Adrenal gland (tissue), 12 donors: ENCODE results near the gene PRICKLE4. TPM values are rescaled to one million over a fixed set of nuclear protein-coding genes. Genes with fewer than 3 reads are reported as not detected.

Source experiments
- DNase-seq, 7 donors: peaks; one replicate each; pipeline ENCODE4 v3.0.0-alpha.2; 2019 to 2020
- H3K27ac ChIP-seq, 5 donors: fragments of 200-600 bp; sonication (generic) in 4 of 5; 1 replicate in 3 of 5; 2 replicates in 2 of 5; pipeline versions ENCODE4 v1.5.1 to v1.8.0; 2016 to 2020; ENCODE audit warnings: mild to moderate bottlenecking in 1 of 5
- H3K27me3 ChIP-seq: fragments of 200-600 bp; 2 replicates; pipeline ENCODE4 v1.8.0; 2021
- H3K36me3 ChIP-seq, 2 donors: fragments of 200-600 bp; replicated peaks in 1 of 2; 1 replicate in 1 of 2; 2 replicates in 1 of 2; pipeline versions ENCODE4 v1.5.1 to v1.8.0; 2018 to 2022
- H3K4me1 ChIP-seq, 2 donors: fragments of 200-600 bp; replicated peaks in 1 of 2; 1 replicate in 1 of 2; 2 replicates in 1 of 2; pipeline versions ENCODE4 v1.5.1 to v1.8.0; 2018 to 2021
- H3K4me3 ChIP-seq, 4 donors: fragments of 200-600 bp; sonication (generic) in 3 of 4; one replicate each; pipeline ENCODE4 v1.5.1; 2016 to 2018
- H3K9me3 ChIP-seq, 3 donors: fragments of 200-600 bp; sonication (generic) in 1 of 3; replicated peaks in 1 of 3; 1 replicate in 2 of 3; 2 replicates in 1 of 3; pipeline versions ENCODE4 v1.5.1 to v1.8.0; 2016 to 2021
- CTCF ChIP-seq, 6 experiments: fragments of 450-650 bp in 4 of 6; fragments of 200-600 bp in 2 of 6; sonication (generic) in 1 of 6; IDR thresholded peaks; 1 replicate in 5 of 6; 2 replicates in 1 of 6; pipeline versions ENCODE4 v1.5.1 to v1.8.0; 2016 to 2021; ENCODE audit warnings: antibody characterized with exemption in 6 of 6, mild to moderate bottlenecking in 2 of 6, moderate library complexity in 1 of 6
- POLR2A ChIP-seq, 2 donors: fragments of 450-650 bp; IDR thresholded peaks; one replicate each; pipeline ENCODE4 v1.6.1; 2017; ENCODE audit warnings: antibody characterized with exemption in 2 of 2, mild to moderate bottlenecking in 2 of 2, moderate library complexity in 1 of 2
- WGBS, 4 donors: extraction: QIAGEN DNeasy Blood & Tissue Kit in 2 of 4; methylation state at CpG; one replicate each; pipeline versions ENCODE4 v1.1.5 to v1.1.7; 2013 to 2017; 5-methylcytosine and 5-hydroxymethylcytosine counted together
- intact Hi-C, 2 donors: fragments of 100-400 bp; cut with DNase I; formaldehyde crosslinking; loops; one replicate each; pipeline versions ENCODE4 v1.14.1 to v1.15.0; 2022 to 2023
- polyA plus RNA-seq, 3 donors: library from polyadenylated mRNA; stranded (reverse); fragments of 200-250 nt in 2 of 3; fragments of 350-450 nt in 1 of 3; fragmentation: Illumina TruSeq in 1 of 3; extraction: RNeasy Lipid Tissue Mini Kit (QIAGEN cat#74804) in 1 of 3; gene quantifications; one replicate each; pipeline ENCODE4 v1.2.3, GENCODE V29; 2013 to 2014
- total RNA-seq, 9 donors: library from RNA; depleted of rRNA in 4 of 9; stranded (reverse); fragments of >200 nt in 4 of 9; fragments of 120-200 nt in 1 of 9; fragmentation: NEBNext Ultra II Directional in 1 of 9; extraction: Animal tissue kit (Norgen Biotek cat#: 25700) in 1 of 9; gene quantifications; one replicate each; pipeline versions ENCODE4 v1.1.0 to v1.2.4, GENCODE V29; 2013 to 2023
- donor health status: healthy with polysubstance abuse.
- donor health status: Bipolar disorder and iron deficiency.
- donor health status: DM: yes; HTN: yes; CAD: no.
- donor health status: DM: no; HTN: no; CAD: no.
- donor health status: DM: no; HTN: no; CAD: no.
- donor health status: DM: yes; HTN: yes; CAD: no.

The PRICKLE4 gene
- total and polyA plus RNA-seq, 12 donors = 0.28 to 7.1 (median 3.8) TPM; not detected in 2

DNA sequence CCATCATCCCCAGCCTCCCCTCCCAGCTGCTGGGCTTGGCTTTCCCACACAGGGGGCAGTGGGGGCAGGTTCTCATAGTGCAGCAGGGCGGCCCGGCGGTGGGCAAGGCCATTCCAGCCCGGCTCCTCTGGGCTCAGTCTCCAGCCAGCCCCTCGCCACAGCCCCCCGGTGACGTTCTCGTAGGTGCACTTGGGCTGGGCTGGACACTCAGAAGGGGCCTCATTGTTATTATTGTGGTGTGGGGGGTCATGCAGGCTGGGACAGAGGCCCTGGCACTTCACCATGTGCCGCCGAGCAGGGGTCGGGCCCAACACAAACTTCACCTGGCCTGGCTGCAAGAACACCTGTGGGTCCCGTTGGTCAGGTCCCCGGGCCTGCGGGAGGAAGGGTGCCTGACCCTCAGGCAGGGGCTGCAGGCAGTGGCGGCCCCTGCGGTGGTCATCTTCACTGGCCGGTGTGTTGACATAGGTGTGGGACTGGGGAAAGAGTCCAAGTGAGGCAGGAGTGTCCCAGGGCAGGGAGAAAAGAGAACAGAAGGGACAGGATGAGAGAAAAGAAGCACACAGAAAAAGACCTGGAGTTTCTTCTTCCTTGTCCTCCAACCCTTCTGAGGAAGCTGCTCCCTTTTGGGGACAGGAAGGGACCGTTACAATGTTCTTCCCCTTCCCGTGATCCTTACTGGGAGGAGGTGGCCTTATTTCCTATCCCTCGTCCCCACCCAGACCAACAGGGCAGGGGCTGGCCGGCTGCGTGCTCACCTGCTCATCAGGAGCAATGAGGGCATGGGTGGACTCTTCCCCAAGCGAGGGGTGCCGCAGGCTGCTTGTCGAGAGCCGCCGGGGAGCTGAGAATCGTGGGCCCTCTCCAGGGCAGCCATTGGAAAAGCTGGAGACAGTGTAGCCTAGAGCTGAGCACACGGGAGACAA, 9.3 kb upstream of the PRICKLE4 start:
- Histone ChIP-seq H3K36me3 (peaks cover 0 to 63% of the 10 kb centered on the region in 2 donors), H3K4me1 (peaks cover 0 to 10% of the 10 kb centered on the region in 2 donors), H3K27ac (no peak overlapping the region), H3K4me3 (no peak overlapping the region), H3K9me3 (no peaks in the 10 kb centered on the region), H3K27me3 (no peaks in the 10 kb centered on the region)
- 88 to 92% (median 91%) methylated on average over 8 to 29 of the region's 29 CpGs for WGBS, 4 donors
- intact Hi-C loops = loop anchor here (10.0 kb wide), 2 partner anchors 67 to 167 kb away; no protein-coding TSS in a partner anchor
- no peak for DNase-seq
- TF ChIP-seq CTCF (IDR thresholded peaks at IDR 0.05) = no peak
- no peak for TF ChIP-seq POLR2A (IDR thresholded peaks at IDR 0.05)

DNA sequence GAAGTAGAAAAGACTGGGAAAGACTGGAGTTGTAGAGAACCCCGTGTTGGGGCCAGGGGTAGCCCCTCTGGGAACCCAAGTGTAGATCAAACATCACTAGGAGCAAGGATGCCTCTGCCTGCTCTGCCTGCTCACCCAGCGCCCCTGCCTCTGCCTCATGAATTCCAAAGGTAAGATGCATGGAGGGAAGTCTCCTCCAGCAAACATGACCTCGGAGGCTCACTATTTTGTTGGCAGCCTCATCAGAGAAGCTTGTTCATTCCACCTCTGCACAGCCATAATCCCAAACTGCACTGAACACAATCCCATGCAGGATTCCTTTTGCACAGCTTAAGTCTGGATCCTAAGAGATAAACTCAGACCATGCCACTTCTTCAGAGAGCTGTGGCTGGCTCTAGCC, 5.7 kb upstream of the PRICKLE4 start:
- no peak for DNase-seq
- H3K9me3 ChIP-seq = no peaks in the 10 kb centered on the region
- 83 to 87% (median 85%) methylated on average over 2 to 3 of the region's 3 CpGs for WGBS, 4 donors
- intact Hi-C loops = loop anchor here (5.0 to 10.0 kb wide), 3 partner anchors 70 to 170 kb away; no protein-coding TSS in a partner anchor
- no peak overlapping the region for H3K4me3 ChIP-seq
- no peak overlapping the region for H3K27ac ChIP-seq
- TF ChIP-seq CTCF (IDR thresholded peaks at IDR 0.05) = no peak
- TF ChIP-seq POLR2A (IDR thresholded peaks at IDR 0.05) = no peak
- H3K27me3 ChIP-seq = no peaks in the 10 kb centered on the region
- H3K4me1 ChIP-seq = peaks cover 9% of the 10 kb centered on the region in 2 donors
- peaks cover 0 to 56% of the 10 kb centered on the region in 2 donors for H3K36me3 ChIP-seq

DNA sequence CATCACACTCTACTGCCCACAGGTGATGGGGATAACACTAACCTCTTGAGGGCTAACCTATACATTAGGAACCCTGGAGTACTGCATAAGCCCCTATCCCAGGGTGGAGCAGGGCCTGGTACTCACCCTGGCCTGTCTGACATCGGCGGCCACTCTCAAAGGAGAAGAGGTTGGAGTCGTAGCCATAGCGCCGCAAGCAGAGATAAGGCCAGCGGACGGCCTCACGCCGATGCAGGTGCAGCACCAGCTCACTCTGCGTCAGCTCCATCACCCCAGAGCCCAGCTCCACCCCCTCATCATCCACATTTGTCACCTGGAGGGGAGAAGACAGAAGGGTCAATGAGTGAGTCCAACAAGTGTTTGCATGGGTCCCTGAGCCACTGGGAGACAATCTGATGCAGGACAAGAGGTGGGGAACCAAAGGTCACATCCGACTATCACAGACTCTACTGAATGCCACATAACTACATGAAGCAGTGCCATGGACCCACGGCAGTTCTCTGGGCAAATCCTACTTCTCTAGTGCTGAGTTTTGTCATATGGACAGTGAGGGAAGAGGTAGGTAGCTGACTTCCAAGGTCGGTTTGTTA, 5.2 kb upstream of the PRICKLE4 start:
- DNase-seq = no peak
- peaks cover 0 to 50% of the 10 kb centered on the region in 2 donors for H3K36me3 ChIP-seq
- peaks cover 9% of the 10 kb centered on the region in 2 donors for H3K4me1 ChIP-seq
- H3K27ac ChIP-seq = no peak overlapping the region
- H3K4me3 ChIP-seq = no peak overlapping the region
- intact Hi-C loops = loop anchor here (5.0 to 10.0 kb wide), 3 partner anchors 71 to 171 kb away; no protein-coding TSS in a partner anchor
- whole genome bisulfite sequencing, 4 donors = 83 to 91% (median 87%) methylated on average over 11 to 13 of the region's 13 CpGs
- TF ChIP-seq CTCF (IDR thresholded peaks at IDR 0.05) (no peak), POLR2A (IDR thresholded peaks at IDR 0.05) (no peak)
- H3K9me3 ChIP-seq = no peaks in the 10 kb centered on the region
- H3K27me3 ChIP-seq = no peaks in the 10 kb centered on the region
